GM19438 (cell line): ENCODE results near the gene SNED1.

Experiments used
- ATAC-seq: cut with Tn5 transposase; IDR thresholded peaks from one replicate; pipeline ENCODE4 v1.9.1; 2021; ENCODE audit warnings: low read depth; ENCODE audit not compliant: unreplicated experiment

The SNED1 gene

DNA sequence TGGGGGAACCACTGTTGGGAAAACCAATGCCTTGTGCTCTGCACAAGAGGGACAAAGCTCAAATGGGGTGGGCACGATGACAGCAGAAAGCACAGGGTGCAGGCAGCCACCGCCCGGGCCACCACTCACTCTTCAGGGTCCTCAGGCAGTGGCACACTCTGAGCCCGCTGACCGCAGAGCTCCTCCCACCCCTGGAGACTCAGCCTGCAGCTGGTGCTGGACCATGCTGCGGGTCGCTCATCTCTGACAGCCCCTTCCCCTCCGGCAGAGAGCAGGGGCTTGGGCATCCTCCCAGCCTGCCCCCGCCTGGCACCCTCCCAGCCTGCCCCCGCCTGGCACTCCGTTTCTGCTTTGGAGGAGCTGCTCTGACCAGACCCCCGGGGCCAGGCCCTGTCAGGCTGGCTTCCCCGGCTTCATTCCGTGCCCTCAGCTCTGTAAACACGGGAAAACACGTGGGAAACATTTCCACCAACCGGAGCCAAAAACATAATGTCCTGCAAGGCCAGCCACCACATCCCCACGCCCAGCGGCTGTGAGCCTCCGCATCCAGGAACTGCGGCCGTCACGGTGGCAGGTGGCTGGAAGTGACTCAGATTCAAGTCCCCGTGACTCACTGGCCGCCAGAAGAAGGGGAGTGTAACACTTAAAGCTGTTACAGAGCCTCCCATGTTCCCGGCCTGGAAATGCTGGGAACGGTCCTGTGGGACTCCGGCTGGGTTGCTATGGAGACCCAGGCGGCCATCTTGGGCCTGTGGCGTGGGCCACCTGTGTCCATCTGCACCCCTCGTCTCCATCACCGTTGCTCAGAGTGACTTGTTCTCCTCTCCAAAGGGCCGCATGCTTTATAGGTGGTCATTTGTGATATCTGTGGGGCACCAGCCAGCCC is 6.8 kb upstream of the SNED1 start:
- no peak for ATAC-seq

DNA sequence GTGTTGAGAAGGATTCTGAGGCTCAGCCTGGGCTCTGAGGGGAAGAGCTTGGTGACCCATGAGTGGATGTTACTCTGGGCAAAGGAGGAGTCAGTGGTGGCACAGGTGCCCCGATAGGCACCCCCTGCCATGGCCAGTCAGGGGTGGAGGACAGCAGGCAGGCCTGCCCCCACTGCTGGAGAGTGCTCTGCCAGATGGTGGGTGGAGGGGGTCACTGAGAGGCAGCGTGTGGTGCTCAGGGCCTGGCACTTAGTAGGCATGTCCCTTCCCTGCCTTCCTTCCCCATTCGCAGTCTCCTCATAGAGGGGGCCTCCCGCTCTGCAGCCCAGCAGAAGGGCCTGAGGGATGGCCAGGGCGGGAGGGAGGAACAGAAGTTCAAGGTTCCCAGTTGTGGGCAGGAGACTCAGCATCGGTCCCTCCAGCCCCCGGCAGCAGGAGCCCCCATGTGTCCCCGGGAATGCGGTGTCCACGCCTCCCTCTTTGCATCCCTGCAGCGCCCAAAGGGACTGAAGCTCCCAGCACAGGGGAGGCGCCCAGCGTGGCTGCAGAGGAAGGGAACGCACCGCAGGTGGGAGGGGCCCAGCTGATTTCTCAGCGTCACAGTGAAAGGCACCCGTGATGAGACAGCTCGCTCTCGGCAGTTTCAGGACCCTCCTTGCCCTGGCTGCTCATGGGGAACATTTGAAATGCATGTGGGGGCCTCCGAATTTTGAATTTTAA is 5.7 kb upstream of the SNED1 start:
- ATAC-seq = no peak

DNA sequence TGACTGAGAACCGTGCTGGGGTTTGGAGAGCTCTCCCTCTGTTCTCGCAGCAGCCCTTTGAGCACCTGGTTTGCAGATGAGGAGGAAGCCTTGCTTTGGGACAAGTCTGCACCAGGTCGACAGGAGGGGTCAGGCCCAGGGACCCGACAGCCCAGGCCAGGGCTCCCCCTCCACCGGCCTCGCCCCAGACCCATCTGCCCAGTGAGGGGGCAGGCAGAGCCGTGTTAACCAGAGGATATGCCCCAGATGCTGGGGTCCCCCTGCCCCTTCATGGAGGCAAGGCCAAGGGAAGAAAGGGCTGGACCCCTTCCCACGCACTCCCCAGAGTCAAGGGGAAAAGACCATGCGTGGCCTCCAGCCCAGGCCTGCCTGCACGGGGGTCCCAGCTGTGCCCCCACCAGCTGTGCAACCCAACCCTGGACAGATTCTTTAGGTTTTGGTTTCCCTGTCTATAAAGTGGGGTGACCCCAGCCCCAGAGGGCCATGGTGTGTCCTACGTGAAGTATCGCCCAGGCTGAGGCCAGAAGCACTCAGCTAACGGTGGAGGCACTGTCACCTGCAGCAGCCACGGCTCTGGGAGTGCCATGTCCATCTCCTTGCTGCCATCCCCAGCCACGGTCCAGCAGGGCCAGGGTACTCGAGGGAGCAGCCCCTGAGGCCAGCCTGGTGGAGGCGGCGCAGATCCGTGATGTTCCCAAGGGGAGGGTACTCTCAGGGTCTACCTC is 4.8 kb upstream of the SNED1 start:
- ATAC-seq = no peak

DNA sequence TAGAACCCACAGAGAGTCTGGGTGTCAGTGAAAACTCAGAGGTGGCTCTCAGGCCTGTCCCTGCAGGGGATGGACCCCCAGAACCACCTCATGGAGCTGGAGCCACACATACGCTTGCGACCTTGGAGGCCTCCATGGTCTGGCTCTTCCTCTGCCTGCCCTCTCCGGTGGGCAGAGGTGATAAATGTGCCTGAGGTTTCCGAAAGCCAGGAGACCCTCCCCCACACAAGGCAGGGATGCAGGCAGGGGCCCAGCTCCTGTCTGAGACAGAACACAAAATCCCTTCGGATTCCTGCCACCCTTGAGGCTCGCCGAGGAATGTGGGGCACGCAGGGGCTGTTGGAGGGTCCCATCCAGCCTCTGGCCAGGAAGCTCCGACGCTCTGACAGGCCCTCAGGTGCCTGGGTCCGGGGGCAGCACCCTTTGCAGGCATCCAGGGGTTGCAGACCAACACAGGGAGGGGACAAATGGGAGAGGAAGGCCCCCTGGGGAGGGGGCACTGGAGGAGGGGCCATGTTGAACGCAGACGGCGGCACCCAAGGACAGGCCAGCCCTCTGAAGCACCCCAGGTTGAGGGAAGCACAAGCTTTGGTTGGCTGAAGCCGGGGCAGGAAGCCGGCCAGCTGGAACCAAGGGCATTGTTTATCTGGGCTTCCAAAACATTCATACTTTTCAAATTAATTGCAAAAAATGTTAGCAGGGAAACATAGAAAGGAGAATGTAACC is 4.1 kb upstream of the SNED1 start:
- ATAC-seq = no peak

DNA sequence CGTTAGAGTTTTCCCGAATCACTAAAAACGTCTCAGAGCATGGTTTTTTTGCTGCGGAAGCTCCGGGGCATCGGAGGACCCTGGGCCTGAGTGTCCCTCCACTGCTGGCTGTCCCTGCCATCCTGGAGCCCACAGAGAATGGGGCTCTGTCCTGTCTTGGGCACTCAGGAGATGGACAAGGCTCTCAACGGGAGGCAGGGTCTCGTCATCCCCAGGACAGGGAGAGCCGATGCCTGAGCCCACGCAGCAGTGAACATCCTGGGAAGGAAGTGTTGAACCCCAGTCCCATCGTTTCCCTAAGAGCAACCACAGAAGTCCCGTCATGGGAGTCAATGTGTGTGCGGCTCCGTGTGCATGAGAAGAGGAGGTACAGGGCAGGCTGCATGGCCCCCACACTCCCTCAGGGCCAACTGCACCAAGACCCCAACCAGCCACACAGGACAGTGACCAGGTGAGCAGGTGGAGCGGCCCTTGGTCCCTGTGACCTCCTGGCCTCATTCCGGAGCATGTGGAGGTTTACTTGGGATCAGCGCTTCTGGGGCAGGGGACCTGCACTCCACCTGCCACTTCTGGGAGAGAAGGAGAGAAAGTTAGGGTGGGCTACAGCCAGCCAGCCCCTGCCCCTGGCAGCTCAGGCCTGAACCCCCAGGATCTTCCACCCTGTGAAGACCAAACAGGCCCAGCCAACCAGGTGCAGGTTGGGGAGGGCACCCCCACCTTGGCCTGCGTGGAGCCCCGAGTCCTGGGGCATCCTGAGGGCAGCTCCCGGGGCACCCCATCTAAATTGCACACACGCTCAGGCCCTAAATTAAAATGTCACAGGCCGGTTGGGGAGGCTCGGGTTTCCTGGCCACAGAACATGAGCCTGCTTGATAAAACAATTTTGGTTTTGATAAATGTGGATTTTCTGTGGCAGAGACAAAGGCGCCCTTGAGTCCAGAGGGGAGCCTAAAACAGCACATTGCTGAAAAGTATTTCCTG is 3.1 kb upstream of the SNED1 start:
- ATAC-seq = no peak

DNA sequence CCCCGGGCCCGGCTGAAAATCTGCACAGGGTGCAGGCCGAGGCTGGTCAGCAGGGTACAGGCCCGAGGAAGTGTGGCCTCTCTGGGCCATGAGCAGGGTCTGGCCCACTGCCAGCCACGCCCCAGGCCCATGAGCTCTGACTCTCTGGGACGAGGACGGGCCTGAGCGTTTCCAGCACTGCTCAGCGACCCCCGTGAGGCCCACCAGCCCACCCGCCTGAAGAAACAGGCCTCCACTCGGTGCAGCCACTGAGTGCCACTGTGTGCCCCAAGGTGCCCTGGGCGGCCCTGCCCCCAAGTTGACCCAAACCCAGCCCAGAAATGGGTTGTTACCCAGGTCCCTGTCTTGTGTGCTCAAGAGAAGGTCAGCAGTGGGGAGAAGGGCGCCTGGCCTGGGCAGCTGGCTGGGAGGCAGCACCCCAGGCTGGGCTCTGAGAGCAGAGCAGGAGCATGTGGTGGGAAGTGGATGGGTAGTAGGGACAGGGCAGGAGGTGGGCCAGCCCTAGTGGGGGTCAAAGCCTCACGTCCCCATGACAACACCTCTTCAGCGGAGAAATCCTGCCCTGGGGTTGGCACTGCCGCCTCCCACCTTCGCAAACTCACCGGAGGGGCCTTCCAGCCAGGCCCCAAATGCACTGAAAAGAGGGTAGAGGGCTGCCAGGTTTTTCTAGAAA is 2.1 kb upstream of the SNED1 start:
- no peak for ATAC-seq

DNA sequence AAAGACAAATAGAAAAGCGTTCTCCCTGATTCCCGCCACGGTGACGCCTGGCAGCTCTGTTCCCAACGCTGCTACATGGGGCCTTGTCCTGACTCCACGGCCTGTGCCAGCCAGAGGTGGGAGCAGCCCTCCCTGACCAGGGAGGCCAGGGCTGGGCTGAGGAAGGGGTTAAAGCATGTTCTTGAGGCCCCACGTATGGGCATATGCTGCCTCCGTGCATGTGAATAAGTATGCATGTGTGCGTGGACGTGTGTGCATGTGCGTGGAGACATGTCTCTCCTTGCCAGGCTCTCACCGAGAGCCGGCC is 1.6 kb upstream of the SNED1 start:
- no peak for ATAC-seq

DNA sequence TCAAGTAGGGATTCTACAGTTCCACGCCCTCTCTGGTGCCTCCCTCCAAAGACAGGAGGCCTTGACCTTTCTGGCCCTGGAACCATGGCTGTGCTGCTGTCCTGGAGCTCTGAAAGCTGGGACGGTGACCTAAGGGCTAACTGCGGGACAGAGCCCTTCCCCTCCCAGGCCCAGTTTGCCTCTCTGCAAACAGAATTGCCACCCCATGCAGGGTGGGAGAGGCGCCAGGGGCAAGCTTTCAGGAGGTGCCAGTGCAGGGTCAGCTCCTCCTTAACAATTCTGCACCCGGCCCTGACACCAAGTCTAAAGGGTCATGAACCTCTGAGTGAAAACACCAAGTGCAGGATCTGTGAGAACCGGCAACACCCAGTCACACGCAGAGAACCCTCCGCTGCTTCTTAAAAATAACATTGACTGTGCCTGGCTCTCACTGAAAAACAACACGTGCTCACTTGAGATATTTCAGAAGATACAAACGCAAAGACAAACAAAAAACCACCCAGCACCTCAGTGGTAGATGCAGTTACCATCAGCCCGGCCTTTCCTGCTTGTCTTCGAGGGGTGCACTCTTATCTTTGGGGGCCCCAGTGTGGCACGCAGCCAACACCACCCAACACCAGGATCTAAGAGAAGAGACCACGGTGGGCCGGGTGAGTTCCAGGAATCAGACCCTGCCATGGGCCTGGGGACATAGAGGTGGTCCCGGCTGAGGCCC is 1.1 kb upstream of the SNED1 start:
- ATAC-seq = no peak

DNA sequence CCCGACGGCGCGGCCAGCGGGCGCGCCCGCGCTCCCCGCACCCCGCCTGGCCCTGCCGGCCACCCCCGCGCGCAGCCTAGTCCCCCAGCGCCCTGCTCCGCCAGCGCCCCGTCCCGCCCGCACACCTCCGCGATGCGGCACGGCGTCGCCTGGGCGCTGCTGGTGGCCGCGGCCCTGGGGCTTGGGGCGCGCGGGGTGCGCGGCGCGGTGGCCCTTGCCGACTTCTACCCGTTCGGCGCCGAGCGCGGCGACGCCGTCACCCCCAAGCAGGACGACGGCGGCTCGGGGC is 232 bp downstream of the SNED1 start:
- no peak for ATAC-seq

DNA sequence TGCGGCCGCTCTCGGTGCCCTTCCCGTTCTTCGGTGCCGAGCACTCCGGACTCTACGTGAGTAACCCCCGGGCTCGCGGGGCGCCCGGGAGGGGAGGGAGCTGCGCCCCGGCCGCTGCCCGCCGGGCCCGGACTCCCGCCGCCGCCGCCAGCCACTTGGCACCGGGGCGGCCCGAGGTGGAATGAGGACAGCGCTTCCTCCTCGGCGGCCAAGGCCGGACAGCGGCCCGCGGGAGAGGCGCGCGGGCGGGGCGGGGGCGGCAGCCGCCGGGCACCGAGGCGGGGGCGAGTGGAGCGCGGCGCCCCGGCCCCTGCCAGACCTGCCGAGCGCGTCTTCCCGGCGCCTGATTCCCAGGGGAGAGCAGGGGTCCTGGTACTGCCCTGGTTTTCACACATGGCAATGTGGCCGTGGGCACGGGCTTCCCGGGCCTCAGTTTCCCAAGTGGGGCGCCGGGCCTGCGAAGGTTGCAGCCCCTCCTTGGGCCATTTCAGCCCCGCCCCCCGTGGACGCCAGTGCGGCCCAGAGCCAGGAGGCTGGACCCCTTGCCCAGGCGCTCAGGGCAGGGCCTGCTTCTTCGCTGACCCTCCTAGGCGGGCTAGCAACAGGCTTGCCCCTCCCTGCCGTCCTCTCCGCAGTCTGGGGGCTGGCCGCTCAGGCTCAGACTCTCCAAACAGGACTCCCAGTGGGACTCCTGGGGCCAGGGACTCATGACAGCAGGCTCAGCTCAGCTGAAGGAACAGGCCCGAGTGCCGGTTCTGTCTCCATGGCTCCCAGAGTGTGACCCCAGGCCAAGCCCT is 775 bp downstream of the SNED1 start:
- no peak for ATAC-seq

DNA sequence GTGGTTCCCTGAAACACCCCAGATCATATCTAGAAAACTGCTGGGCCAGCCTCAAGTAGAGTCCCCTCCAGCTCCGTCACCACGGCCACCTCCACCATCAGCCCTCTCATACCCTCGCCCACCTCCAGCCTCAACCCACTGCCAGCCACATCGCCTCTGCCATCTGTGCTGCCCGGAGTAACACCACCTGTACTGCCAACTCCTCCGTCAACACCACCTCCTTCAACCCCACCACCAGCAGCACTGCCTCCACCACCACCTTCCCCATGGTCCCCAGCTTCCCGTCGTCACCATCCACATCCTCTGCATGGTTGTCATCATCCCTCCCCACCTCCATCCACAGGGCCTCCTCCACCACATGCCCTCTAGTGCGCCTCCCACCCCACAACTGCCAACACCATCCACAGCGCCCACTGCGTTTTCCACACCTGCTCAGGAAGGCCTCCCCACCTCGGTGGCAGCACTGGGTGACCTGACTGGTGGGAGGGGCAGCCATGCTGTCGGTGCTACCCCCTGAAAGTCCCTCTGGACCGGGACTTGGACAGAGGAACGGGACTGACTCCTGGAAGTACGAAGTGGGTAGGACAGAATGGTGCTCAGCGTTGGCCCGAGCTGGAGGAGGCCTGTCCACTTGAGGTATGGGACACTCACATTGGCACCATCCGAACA is 1.6 kb downstream of the SNED1 start:
- ATAC-seq = no peak

DNA sequence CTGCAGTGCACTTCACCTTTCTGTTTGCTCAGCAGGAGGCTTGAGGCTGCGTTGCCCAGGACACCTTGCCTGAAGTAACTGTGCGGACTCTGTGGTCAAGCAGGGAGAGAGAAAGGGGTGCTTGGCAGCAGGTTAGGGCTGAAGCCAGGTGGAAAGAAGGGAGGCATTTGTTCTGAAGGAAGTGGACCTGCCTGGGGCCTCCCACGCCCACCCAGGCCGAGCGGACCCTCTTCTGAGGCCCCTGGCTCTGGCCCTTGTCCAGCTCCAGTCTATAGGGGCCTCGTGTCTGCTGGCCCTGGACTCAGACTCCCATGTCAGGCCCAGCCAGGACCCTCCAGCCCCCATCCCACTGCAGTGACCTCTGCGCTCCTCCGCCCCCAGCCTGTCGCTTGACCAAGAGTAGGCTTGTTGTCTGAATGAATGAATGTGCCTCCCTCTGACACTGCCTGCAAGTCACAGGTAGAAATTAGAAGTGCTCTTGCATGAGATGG is 2.5 kb downstream of the SNED1 start:
- no peak for ATAC-seq

DNA sequence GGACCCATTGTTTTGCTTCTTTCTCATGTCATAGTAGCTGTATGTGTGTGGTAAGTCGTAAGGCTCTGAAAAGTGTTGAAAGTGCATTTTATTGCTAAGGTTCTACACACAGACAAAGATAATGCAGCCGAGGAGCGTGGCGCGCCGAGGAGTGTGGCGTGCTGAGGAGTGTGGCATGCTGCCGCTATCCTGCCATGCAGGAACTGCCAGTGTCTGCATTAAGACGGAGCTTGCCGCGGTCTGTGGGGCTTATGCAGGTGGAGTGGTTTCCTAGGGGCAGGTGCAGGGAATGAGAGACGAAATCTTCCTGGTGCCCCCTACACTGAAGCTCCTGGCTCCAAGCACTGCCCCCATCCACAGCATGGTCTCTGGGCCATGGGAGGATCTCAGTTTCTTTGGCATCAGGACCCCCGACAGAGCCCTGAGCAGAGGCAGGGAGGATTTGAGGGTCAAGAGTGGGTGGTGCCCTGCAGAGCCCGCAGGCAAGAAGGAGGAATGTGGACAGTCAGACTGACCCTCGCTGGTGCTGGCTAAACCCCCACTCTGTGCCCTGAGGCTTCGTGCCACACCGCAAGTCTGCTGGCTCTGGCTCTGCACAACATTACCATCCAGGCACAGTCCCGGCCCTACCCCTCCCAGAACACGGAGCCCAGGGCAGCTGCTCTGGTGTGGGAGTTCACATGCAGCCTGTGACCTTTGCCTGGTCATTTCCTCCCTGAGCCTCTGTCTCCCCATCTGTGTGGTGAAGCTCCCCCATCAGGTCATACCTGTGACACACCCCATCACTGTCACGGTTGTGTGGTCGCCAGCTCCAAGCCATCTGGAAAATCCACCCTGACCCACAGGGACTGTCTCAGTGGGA is 3.2 kb downstream of the SNED1 start:
- no peak for ATAC-seq

DNA sequence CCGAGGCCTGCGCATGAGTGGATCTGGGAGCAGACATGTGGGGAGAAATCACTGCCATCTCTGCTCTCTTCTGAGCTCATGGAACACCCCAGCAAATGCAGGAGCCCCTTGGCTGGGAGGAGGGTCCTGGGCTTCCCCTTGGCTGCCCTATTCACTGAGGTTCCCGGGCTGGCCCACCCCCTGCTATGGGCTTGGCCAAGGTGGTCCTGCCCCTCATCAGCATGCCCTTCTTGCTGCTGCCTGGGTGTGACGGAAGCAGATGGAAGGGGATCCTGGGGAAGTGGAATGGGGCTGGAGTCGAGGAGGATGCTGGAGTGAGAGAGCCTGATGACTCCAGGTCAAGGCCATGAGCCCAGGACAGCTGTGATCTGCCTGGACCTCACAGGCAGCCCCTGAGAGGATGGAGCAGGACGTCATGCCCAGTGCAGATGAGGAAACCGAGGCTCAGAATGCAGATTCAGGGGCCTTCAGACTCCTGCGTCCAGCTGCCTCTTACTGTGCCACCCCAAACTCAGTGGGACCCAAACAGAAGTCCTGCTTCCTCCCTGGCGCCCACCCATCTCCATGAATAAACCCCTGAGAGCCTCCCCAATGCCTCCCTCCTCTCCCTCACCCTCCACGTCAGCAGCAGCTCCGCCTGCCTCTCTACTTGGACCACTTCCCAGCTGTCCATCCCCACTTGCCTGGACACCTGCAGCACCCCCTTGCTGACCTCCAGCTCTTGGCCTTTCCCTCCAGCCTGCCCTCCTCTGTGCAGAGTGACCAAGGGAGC is 4.0 kb downstream of the SNED1 start:
- ATAC-seq = no peak

DNA sequence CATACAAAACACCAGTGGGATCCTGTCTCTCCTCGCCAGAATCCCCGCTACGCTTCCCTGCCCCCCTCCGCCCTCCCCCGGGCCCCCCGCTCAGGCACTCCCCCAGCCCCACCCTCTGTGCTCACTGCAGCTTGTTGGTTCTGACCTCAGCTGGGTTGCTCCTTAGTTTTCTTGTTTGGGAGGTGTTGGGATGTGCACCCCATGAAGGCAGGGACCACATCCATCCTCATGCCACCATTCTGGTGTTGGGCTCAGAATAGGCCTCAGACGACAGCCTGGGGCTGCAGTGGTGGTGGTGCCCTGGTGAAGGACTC is 4.6 kb downstream of the SNED1 start:
- no peak for ATAC-seq

DNA sequence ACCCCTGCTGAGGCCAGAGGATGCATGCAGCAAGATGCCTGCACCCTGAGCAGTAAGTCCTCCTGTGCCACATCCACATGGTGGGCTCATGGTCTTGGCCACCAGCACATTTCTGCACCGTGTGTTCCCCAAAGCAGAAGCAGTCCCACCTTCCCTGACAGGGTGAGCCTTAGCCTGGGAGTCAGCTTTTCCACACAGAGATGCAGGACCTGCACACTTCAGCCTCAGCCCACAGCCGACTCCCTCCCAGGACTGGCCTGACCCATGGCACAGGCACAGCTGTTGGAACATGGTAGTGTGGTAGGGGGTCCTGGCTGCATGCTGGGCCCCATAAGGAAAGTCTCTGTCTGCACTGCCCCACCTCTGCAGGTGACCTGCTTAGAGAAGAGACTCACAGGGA is 5.0 kb downstream of the SNED1 start:
- no peak for ATAC-seq
